ENCODE data around the gene GPSM3. TPM values are rescaled to one million over a fixed set of nuclear protein-coding genes. Genes with fewer than 3 reads are reported as not detected.

The GPSM3 gene
- total and polyA plus RNA-seq, 2 of the 13 experiments (the other 11 are each of a cell fraction or from before 2014, with no cell fraction given), result 0.18 to 6.2 TPM

DNA sequence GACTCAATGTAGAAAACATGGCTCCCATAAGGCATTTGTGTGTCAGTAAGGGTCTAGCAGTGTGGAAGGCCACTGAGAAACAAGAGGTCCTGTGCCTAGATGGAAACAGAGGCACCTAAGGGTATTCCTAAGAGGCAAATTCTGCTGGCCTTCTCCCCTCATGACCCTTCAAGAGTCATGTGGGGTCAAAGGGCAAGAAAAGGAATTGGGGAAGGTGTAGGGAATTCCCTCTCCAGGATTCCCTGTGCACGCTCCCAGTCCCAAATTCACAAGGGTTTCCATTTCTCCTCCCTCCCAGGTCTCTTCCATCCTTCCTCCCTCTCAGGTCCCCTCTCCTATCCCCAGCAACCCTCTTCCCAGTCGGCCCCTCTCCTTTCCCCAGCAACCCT lies 17.1 kb downstream of the GPSM3 start (continued):
- no peak for TF ChIP-seq USF2 (IDR thresholded peaks at IDR 0.05; ENCODE audit: low read depth, low read length)
- TF ChIP-seq USF2 (CRISPR knock-in tag; IDR thresholded peaks at IDR 0.05; ENCODE audit: borderline replicate concordance), result no peak
- peak; percentile 23; the same call in 1 of the 2 replicates for TF ChIP-seq HNF4G (IDR thresholded peaks at IDR 0.05; ENCODE audit: borderline replicate concordance, low read depth, low read length)
- no peak for TF ChIP-seq HNF4G (CRISPR knock-in tag; IDR thresholded peaks at IDR 0.05; ENCODE audit: borderline replicate concordance, low read depth)
- peak; percentile 59; the same call in 1 of the 2 replicates for TF ChIP-seq ZNF772 (CRISPR knock-in tag; IDR thresholded peaks at IDR 0.05)
- TF ChIP-seq MAZ (IDR thresholded peaks at IDR 0.05; ENCODE audit: borderline replicate concordance, low read depth, low read length), result no peak
- TF ChIP-seq MAZ (CRISPR knock-in tag; IDR thresholded peaks at IDR 0.05; ENCODE audit: low read depth), result no peak

- H4K20me1 ChIP-seq (ENCODE audit: insufficient read depth, low read length), result no peaks in the 10 kb centered on the region
- peak overlapping the region; percentile 88 for H3K4me2 ChIP-seq (ENCODE audit: low read depth, low read length)
- peaks cover 46% of the 10 kb centered on the region for H3K79me2 ChIP-seq (ENCODE audit: insufficient read depth, low read length)
- ATAC-seq (no peak), DNase-seq (ENCODE audit: low spot score) (no peak), FAIRE-seq (no peak)
- no TSS peak for BruUV-seq (replicated peaks)
- H3K4me1 ChIP-seq (ENCODE audit: insufficient read depth, low read length), result peaks cover 52% of the 10 kb centered on the region
- intact Hi-C loops (cut with micrococcal nuclease; ENCODE audit: unreplicated experiment) (no loop called here), in situ Hi-C loops (cut with HindIII; ENCODE audit: extremely low pct_ligation_motif_present, low pct_unique_long_range_greater_than_20kb) (no loop called here)
- H2AFZ ChIP-seq (ENCODE audit: low read length), result no peak overlapping the region
- no peaks in the 10 kb centered on the region for H3K9me3 ChIP-seq (ENCODE audit: low read length)
- H3K36me3 ChIP-seq (replicated peaks in 1 of 2; ENCODE audit: control insufficient read depth in 1 of 2, insufficient read depth in 2 of 2, low read length in 2 of 2), result peaks cover 13 to 21% of the 10 kb centered on the region in 2 experiments
- no peaks in the 10 kb centered on the region; a peak in 1 of 5 replicates for H3K27me3 ChIP-seq (ENCODE audit: control insufficient read depth in 1 of 2, insufficient read depth in 2 of 2, low read length in 2 of 2)
- H3K4me3 ChIP-seq (replicated peaks in 1 of 3; ENCODE audit: insufficient read depth in 1 of 3, low read depth in 2 of 3, low read length in 3 of 3), result peak overlapping the region in 2 of 3 experiments; percentile 98; a peak in 3 of 6 replicates
- H3K9ac ChIP-seq (ENCODE audit: insufficient read depth, low read depth, low read length), result no peak overlapping the region
- WGBS (ENCODE audit: low lambda C conversion rate), result 97% methylated on average over 1 of the region's 1 CpG
- POLR2A ChIA-PET, result interaction anchor here (1.0 kb wide), 1 partner anchor 21 kb away, joined by 3 read pairs; no protein-coding TSS in a partner anchor
- CTCF ChIA-PET (ENCODE audit: low intra/inter-chr PET ratio, low total read pairs), result no interaction called here
- H3K27ac ChIP-seq (ENCODE audit: extremely low read length, insufficient read depth, low read length), result no peak overlapping the region
- TF ChIP-seq, protein P1, sequence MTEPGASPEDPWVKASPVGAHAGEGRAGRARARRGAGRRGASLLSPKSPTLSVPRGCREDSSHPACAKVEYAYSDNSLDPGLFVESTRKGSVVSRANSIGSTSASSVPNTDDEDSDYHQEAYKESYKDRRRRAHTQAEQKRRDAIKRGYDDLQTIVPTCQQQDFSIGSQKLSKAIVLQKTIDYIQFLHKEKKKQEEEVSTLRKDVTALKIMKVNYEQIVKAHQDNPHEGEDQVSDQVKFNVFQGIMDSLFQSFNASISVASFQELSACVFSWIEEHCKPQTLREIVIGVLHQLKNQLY (CRISPR knock-in tag; IDR thresholded peaks at IDR 0.05), result peak; percentile 74; the same call in 1 of the 2 replicates
- TF ChIP-seq NR2F6 (IDR thresholded peaks at IDR 0.05) (peak; percentile 33; the same call in 1 of the 2 replicates), NR2F6 (CRISPR knock-in tag; IDR thresholded peaks at IDR 0.05) (peak; percentile 38; the same call in 1 of the 2 replicates), SALL2 (CRISPR knock-in tag; IDR thresholded peaks at IDR 0.05) (no peak), ZC3H13 (CRISPR knock-in tag; IDR thresholded peaks at IDR 0.05) (no peak), SAP130 (CRISPR knock-in tag; IDR thresholded peaks at IDR 0.05; ENCODE audit: low read depth) (peak; percentile 56), RXRB (CRISPR knock-in tag; IDR thresholded peaks at IDR 0.05; ENCODE audit: borderline replicate concordance) (peak; percentile 33; the same call in 1 of the 2 replicates), ZNF878 (CRISPR knock-in tag; IDR thresholded peaks at IDR 0.05) (0 out of 2 replicates have a peak, but pooled peaks have one; percentile 12), SOX6 (IDR thresholded peaks at IDR 0.05) (no peak), SOX6 (CRISPR knock-in tag; IDR thresholded peaks at IDR 0.05) (peak; percentile 73), SOX13 (IDR thresholded peaks at IDR 0.05) (no peak), SOX13 (CRISPR knock-in tag; conservative IDR thresholded peaks at IDR 0.05 in 1 of 2, IDR thresholded peaks at IDR 0.05 in 1 of 2) (peak in 1 of 2 experiments; percentile 77; a peak in 2 of 4 replicates), ZNF124 (CRISPR knock-in tag; IDR thresholded peaks at IDR 0.05) (no peak), SMAD3 (CRISPR knock-in tag; IDR thresholded peaks at IDR 0.05) (no peak), ZNF674 (CRISPR knock-in tag; IDR thresholded peaks at IDR 0.05; ENCODE audit: low read depth) (no peak), RARA (CRISPR knock-in tag; IDR thresholded peaks at IDR 0.05) (peak; percentile 73), BHLHE40 (IDR thresholded peaks at IDR 0.05; ENCODE audit: low read length) (no peak)
- TF ChIP-seq, protein P2, sequence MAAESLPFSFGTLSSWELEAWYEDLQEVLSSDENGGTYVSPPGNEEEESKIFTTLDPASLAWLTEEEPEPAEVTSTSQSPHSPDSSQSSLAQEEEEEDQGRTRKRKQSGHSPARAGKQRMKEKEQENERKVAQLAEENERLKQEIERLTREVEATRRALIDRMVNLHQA (CRISPR knock-in tag; IDR thresholded peaks at IDR 0.05), result no peak
Measured at GRCh38 chr6:32174416-32174815, 18.0 kb downstream of the GPSM3 start.
